ENCODE measurements around the gene HLCS.

- TF ChIP-seq POLR2A (IDR thresholded peaks at IDR 0.05): no peak
- TF ChIP-seq, protein P1, sequence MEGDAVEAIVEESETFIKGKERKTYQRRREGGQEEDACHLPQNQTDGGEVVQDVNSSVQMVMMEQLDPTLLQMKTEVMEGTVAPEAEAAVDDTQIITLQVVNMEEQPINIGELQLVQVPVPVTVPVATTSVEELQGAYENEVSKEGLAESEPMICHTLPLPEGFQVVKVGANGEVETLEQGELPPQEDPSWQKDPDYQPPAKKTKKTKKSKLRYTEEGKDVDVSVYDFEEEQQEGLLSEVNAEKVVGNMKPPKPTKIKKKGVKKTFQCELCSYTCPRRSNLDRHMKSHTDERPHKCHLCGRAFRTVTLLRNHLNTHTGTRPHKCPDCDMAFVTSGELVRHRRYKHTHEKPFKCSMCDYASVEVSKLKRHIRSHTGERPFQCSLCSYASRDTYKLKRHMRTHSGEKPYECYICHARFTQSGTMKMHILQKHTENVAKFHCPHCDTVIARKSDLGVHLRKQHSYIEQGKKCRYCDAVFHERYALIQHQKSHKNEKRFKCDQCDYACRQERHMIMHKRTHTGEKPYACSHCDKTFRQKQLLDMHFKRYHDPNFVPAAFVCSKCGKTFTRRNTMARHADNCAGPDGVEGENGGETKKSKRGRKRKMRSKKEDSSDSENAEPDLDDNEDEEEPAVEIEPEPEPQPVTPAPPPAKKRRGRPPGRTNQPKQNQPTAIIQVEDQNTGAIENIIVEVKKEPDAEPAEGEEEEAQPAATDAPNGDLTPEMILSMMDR (IDR thresholded peaks at IDR 0.05): no peak
Observed at GRCh38 chr21:36945496-36946138, 20.9 kb downstream of the HLCS start.

All from body of pancreas (tissue), 4 donors.